Measurements from ENCODE around the gene CEBPB.
"Not testable (repeated sequence)": the region's sequence is repeated elsewhere in the genome, so short reads cannot be mapped to it uniquely, and the experiment has no call there.

CEBPB gene

DNA sequence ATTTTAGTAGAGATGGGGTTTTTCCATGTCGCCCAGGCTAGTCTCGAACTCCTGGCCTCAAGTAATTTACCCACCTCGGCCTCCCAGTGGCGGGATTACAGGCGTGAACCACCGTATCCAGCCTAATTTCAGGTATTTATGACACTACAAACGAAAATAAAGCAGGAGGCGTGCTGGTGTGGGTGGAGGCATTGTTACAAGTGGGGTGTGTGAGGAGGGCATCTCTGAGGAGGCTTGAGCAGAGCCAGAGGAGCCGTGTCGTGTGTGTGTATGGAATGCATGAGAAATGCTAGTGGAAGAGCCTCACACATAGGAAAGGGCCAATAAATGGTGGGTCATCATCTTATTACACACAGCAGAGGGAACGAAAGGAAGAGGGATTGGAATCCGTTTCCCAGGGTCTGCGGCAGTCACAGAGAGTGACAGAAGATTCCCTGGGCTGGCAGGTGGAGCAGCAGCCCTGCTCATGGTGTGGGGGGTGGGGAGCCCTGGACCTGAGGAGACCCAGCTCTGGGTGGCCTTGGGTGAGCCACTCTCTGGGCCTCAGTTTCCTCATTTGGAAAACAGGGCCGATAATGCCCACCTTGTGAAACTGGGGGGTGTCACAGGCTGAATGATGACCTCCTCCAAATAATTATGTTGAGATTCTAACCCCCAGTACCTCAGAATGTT, 19.9 kb upstream of the CEBPB start:
- DNase-seq = no peak

DNA sequence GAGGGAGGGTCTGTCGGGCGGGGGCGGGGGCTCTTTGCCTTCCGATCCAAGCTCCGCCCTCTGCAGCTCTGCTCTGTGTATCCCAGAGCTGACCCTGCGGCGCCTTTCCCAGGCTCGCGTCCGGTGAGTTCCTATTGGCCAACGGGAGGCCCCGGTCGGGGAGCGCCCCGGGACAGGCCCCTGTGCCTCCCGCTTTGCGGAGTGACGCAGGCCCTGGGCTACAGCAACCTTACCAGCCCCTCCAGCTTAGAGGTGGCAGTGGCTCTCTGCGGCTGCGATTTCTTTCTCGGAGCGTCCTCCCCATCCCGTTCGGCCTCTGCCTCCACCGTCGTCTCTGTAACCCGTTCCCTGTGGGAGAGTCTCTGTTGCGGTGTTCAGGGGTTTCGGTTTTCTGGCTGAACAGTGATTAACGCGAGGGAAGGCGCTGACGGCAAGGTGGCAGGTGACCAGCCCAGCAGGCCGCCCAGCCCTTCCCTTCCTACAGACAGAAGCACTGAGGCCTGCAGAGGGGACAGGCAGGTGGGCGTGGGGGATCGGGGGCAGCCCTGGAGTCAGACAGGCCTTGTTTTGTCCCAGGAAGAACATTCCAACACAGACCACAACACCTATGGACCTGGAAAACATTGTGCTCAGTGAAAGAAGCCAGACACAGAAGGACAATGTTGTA, 18.1 kb upstream of the CEBPB start:
- no peak for DNase-seq

DNA sequence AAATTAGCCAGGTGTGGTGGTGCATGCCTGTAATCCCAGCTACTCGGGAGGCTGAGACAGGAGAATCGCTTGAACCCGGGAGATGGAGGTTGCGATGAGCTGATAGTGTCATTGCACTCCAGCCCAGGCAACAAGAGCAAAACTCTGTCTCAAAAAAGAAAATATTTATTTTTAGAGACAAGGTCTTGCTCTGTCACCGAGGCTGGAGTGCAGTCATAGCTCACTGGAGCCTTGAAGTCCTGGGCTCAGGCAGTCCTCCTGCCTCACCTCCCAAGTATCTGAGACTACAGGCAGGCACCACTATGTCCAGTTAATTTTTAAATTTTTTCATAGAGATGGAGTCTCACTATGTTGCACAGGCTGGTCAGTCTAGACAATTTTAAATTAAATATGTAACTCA, 16.2 kb upstream of the CEBPB start:
- DNase-seq = no peak

DNA sequence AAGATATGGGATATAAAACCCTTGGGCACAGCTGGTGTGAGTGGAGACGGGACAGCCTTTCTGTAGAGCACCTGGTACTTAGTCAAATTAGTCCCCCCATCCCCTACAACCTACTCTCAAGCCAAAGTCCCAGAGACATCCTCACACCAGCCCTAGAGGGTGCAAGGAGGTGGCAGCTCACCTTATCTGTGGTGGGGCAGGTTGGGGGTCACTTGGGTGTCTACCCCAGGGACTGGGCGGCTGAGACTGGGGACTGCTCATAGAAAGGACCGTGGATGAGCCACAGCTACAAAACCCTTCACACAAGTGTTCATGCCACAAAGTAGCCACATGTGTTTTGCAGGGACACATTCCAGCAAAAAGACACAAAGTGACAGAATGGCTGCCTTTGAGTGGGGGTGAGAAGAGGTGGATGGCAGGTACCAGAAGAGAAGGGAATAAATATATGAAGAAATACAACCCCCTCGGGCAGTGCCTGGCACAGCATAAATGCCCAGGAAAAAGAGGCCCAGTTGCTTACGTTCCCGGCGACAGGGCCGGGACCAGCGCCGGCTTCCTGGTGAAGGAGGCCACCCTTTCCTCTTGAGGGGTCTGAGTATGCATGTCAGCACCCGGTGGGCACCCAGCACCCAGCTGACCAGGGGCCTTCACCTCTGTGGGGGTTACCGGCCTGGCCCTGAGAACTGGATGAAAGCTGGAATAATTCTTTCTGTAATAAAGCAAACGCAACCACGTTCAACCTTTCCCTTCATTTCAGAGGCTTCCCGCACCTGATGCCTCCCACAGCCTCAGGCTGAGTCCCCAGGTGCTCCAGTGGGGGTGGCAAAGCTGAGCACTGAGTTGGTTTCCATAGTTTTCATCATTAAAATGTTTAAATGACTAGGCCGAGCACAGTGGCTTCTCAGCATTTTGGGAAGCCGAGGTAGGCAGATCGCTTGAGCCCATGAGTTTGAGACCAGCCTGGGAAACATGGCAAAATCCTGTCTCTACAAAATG, 14.4 kb upstream of the CEBPB start:
- no peak for DNase-seq

DNA sequence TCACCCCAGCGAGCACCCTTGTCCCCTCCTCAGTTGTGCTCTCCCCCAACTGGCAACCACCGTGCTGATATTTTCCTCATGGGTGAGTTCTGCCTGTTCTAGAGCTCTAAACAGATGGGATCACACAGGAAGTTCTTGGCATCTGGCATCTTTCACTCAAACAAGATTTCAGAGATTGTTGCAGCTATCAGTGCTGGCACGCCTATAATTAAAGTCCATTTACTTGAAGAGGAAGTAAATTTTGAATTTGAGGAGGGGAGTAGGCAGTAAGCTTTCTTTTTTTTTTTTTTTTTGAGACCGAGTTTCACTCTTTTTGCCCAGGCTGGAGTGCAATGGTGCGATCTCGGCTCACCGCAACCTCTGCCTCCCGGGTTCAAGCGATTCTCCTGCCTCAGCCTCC, 12.0 kb upstream of the CEBPB start:
- DNase-seq = not testable (repeated sequence)

DNA sequence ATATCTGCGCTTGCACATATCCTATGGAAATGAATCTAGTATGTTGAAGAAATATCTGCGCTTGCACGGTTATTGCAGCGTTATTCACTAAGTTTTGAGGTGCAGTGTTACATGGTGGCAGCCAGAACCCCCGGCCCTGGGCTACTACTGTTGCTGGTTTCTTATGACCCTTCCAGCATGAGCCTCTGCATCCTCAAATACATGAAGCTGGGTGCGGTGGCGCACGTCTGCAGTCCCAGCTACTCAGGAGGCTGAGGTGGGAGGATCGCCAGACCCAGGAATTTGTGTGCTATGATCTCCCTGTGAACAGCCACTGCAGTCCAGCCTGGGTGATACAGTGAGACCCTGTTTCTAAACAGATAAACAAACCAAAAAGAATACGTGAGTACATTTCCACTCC, 9.3 kb upstream of the CEBPB start:
- DNase-seq = no peak

DNA sequence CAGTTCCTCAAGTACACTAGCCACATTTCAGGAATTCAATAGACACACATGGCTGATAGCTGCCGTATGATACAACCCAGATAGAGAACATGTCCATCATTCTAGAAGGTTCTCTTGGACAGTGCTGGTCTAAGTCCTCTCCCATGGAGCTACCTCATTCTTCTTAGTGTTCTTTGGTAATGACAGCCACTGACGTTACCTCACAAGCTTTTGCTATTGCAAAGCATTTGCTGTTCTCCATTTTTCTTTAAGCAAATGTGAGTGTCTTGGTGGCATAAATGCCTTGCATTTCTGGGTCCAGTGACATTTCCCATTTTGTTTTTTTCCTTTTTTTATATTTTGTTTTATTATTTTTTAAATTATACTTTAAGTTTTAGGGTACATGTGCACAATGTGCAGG, 8.3 kb upstream of the CEBPB start:
- no peak for DNase-seq

DNA sequence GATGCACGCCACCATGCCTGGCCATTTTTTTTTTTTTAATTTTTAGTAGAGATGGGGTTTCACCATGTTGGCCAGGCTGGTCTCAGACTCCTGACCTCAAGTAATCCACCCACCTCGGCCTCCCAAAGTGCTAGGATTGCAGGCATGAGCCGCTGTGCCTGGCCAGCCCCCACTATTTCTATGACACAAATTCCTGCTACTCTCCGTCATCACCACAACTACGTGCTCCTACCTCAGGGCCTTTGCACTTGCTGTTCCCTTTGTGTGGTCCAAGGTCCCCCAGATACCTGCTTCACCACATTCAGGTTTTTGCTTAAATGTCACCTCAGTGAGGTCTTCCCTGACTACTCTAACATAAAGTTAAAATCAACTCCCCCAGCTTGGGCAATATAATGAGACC, 5.2 kb upstream of the CEBPB start:
- no peak for DNase-seq

DNA sequence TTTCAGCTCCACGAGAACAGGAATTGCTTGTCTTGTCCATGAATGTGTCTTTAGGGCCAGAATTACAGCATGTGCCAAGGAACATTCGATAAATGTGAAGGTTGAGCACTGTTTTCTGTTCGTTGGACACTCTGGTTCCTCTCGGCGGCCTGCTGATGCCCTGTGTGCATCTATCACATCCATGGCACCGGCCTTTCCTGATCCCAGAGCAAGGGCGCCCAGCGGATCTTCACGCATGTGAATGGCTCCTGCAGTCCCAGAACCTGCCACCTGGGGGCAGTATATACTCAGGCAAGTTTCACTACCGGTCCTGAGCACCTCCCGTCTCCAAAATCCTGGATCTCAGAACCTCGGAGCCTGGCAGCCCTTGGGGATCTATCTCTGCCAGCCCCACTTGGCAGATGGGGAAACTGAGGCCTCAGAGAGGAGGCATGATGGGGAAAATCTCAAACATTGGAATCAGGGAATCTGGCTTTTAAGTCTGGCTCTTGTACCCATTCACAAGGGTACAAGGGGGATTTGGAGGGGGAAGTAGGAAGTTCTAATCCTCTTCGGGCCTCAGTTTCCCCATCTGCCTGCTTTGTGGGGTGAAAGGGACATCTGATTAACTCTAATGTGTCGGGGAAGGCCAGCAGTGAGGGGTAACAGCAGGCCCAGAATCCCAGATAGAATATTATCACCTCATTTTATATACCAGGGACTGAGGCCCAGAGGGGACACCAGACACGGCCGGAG, 4.3 kb upstream of the CEBPB start:
- DNase-seq = peak; percentile 75

DNA sequence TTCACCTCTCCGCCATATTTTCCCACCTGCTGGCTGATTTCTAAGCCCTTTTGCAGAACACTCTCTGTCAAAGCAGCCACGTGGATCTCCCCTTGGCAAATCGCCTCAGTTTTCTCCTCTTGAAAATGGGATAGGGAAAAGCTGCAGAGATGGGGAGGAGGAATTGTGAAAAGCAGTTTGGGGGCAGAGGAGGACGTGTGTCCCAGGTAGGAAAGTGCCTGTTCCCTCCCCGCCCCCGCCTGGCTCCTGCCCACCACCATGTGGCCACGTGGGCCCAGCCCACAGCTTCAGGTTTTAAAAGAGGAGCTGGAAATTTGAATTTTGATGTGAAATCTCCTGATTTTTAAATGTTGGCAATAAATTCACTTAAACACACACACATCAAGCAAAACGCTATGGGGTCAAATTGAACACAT, 3.6 kb upstream of the CEBPB start:
- no peak for DNase-seq

DNA sequence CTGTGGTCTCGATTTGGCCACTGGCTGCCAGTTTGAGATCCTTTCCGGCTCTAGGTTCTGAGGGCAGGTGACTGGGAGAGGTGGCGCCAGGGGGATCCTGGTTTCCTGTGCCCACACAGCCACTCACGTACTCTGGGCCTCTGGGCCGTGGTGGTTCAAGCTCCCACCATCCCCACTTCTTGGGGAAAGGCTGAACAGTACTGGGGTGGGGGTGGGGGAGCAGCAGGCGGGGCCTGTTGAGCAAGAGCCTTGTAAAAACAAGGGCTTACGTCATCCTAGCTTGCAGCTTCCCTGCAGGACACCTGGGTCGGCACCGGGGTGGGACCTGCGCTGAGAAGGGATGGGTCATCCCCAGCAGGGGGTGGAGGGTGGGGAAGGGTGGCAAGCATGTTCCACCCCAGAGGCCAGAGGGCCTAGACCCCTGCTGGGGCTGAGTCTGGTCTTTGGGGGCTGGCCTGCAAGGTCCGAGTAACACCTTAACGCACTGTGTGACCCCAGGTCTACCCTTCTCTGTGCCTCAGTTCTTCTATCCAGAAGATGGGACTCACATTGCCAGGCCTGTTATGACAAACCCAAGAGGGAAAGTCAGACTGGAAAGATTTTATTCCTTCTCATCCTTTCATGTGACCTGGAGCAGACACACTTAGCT, 3.1 kb upstream of the CEBPB start:
- DNase-seq = no peak

DNA sequence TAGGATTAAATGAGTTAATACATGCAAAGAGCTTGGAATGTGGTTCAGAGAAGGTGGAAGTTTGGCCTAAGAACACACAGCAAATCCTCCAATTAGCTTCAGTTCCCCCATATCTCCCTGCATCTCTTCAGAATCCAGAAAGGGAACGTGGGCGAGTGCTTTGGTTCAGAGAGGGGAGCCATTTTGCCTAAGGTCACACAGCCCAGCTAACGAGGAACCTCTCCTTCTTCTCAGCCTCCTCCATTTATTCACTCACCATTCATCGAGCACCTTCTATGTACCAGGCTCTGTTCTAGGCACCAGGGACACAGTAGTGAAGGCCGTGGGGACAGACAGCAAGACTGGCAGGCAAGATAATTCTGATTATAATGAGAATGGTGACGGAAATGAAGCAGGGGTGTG, 2.3 kb upstream of the CEBPB start:
- DNase-seq = no peak

DNA sequence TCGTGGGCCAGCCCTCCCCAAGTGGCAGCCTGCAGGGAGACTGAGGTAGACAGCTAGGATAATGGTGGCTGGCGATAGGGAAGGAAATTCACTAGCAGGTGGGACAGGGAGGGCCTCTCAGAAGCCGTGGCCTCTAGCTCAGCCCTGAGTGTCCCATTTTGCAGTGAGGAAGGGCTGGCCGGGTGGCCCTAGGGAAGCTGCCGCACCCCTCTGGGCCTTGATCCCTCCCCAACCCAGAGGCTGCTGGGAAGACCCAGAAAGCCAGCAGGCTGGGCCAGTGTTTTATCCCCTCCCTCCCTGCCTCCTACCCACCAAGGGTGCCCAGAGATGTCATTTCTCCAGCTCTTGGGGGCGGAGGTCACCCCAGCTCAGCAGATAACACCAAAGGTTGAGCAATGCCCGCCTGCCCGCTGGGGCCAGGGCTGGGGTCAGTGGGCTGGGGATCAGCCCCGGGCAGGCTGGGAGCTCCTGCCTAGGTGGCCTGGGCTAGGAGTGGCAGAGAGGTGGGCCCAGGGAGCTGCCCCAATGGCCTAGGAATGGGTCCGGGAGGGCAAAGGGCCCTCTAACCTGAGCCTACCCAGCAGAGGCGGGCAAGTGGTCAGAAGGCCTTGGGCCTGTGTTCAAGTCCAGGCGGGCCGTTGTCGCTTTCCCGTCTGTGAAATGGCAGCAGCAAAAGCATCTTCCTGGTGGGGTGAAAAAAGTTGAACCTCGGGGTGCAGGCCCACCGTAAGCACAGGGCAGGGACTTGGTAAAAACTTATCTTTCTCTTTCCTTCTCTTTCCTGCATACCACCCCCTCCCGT, 1.6 kb upstream of the CEBPB start:
- no peak for DNase-seq

DNA sequence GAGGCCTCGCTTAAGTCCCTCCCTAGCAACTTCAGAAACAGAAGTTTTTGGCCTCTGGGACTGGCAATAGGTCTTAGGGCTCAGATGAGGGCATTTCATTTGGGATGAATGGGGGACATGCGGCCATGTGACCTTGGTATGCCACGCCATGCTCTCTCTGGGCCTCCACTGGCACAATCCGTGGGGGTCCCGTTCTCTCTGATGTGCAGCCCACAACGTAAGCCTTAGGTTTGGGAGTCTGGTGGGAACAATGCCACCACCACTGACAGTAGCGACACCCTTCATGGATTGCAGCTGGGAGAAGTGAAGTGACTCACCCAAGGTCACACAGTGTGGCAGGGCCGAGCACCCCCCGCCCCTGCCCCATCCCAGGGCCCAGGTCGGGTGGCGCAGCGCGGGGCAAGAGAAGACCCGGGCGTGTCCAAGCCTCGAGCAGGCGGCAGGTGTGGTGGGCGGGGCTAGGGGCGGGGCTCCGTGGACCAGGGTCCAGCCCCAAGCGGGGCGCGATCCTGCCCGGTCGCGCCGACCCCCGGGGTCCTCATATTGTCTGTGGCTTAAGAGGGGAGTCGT, 864 bp upstream of the CEBPB start:
- DNase-seq = no peak

DNA sequence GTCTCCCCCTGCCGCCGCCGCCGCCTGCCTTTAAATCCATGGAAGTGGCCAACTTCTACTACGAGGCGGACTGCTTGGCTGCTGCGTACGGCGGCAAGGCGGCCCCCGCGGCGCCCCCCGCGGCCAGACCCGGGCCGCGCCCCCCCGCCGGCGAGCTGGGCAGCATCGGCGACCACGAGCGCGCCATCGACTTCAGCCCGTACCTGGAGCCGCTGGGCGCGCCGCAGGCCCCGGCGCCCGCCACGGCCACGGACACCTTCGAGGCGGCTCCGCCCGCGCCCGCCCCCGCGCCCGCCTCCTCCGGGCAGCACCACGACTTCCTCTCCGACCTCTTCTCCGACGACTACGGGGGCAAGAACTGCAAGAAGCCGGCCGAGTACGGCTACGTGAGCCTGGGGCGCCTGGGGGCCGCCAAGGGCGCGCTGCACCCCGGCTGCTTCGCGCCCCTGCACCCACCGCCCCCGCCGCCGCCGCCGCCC, 474 bp downstream of the CEBPB start:
- DNase-seq = peak; percentile 56

DNA sequence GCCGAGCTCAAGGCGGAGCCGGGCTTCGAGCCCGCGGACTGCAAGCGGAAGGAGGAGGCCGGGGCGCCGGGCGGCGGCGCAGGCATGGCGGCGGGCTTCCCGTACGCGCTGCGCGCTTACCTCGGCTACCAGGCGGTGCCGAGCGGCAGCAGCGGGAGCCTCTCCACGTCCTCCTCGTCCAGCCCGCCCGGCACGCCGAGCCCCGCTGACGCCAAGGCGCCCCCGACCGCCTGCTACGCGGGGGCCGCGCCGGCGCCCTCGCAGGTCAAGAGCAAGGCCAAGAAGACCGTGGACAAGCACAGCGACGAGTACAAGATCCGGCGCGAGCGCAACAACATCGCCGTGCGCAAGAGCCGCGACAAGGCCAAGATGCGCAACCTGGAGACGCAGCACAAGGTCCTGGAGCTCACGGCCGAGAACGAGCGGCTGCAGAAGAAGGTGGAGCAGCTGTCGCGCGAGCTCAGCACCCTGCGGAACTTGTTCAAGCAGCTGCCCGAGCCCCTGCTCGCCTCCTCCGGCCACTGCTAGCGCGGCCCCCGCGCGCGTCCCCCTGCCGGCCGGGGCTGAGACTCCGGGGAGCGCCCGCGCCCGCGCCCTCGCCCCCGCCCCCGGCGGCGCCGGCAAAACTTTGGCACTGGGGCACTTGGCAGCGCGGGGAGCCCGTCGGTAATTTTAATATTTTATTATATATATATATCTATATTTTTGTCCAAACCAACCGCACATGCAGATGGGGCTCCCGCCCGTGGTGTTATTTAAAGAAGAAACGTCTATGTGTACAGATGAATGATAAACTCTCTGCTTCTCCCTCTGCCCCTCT, 1.1 kb downstream of the CEBPB start:
- peak; percentile 66 for DNase-seq

DNA sequence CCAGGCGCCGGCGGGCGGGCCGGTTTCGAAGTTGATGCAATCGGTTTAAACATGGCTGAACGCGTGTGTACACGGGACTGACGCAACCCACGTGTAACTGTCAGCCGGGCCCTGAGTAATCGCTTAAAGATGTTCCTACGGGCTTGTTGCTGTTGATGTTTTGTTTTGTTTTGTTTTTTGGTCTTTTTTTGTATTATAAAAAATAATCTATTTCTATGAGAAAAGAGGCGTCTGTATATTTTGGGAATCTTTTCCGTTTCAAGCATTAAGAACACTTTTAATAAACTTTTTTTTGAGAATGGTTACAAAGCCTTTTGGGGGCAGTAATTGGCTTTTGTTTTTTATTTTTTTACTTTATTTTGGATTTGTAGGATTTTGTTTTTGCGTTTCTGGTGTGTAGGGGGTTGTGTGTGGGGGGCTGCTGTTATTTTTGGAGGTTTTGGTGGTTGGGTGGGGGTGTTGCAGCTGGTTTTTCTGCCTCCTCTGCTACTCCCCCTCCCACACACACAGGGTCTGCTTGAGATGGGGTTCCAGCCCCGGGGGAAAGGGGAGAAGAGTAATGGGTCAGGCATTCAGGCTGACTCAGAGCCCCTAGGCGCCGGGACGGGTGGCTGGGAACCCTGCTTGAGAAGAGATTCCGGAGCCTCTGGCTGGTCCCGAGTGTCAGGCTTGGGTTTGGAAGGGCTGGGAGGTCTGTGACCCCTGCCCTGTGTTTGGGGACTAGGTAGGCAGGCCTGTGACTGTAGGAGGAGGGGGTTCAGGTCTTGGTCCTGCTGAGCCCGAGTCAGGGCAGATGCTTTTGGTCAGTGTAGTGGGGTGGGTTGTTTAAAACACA, 2.0 kb downstream of the CEBPB start:
- DNase-seq = peak; percentile 73

DNA sequence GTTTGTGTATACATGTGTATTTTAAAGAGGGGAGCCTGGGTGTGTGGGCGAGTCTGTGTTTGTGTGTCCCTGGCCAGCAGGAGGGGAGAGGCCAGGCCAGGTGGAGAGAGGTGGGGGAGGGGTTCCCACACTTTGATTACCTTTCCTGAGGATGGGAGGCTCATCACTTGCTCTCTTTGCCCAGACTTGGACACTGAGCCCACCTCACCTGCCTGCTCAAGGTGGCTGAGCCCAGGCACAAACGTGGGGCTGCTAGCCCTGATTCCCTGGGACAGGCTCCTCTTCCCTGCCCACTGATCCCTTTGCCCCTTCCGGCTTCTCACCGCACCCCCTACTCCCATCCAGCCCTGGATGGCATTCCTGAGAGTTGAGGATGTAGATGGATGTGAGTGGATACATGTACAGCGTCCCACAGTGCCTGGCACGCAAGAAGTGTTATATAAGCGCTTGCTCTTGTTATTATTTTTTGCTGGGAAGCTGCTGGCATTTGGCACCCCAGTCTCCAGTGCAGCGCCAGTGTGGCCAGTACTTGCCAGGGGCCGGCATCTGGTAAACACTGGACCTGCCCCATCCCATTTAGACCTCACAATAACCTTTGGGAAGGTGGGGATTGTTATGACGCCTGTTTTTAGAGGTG, 2.7 kb downstream of the CEBPB start:
- no peak for DNase-seq
